ENCODE data around the gene NDUFAF3.

Gene NDUFAF3

GRCh38 chr3:49017229-49017970 lies 4.5 kb upstream of the NDUFAF3 start:
- Histone ChIP-seq H3K4me1 (ENCODE audit: insufficient read depth, low read length) (peaks cover 21% of the 10 kb centered on the region), H3K36me3 (ENCODE audit: insufficient read depth, low read length) (peaks cover 46% of the 10 kb centered on the region), H3K9me3 (ENCODE audit: low read length) (no peaks in the 10 kb centered on the region), H2AFZ (ENCODE audit: low read depth, low read length) (no peak overlapping the region), H3K4me3 (ENCODE audit: low read length) (peak overlapping the region; percentile 71), H3K27me3 (ENCODE audit: insufficient read depth, low read length) (no peaks in the 10 kb centered on the region)

- Histone ChIP-seq H3K36me3 (ENCODE audit: insufficient read depth, low read length) (peaks cover 41% of the 10 kb centered on the region), H3K27me3 (ENCODE audit: insufficient read depth, low read length) (no peaks in the 10 kb centered on the region), H2AFZ (ENCODE audit: low read depth, low read length) (peak within 1 kb of the TSS; percentile 6), H3K9me3 (ENCODE audit: low read length) (no peaks in the 10 kb centered on the region), H3K4me3 (ENCODE audit: low read length) (peak within 1 kb of the TSS; percentile 71), H3K4me1 (ENCODE audit: insufficient read depth, low read length) (peaks cover 28% of the 10 kb centered on the region)
These were observed 3.8 kb upstream of the NDUFAF3 start, which contains the start of gene DALRD3 for GRCh38 chr3:49017971-49018706. Gene DALRD3, minus strand, starts transcription at chr3:49018580. Its CDS starts 16 bp downstream, at chr3:49018564.

- Histone ChIP-seq H3K4me1 (ENCODE audit: insufficient read depth, low read length) (peaks cover 29% of the 10 kb centered on the region), H3K27me3 (ENCODE audit: insufficient read depth, low read length) (no peaks in the 10 kb centered on the region), H3K36me3 (ENCODE audit: insufficient read depth, low read length) (peaks cover 38% of the 10 kb centered on the region), H3K4me3 (ENCODE audit: low read length) (peak overlapping the region; percentile 71), H3K9me3 (ENCODE audit: low read length) (no peaks in the 10 kb centered on the region), H2AFZ (ENCODE audit: low read depth, low read length) (no peak overlapping the region)
These were observed 3.3 kb upstream of the NDUFAF3 start for GRCh38 chr3:49018707-49019006.

GRCh38 chr3:49019941-49020329 lies 2.0 kb upstream of the NDUFAF3 start:
- H3K4me3 ChIP-seq (ENCODE audit: low read length): peak overlapping the region; percentile 66
- peaks cover 38% of the 10 kb centered on the region for H3K36me3 ChIP-seq (ENCODE audit: insufficient read depth, low read length)
- no peak overlapping the region for H2AFZ ChIP-seq (ENCODE audit: low read depth, low read length)
- H3K27me3 ChIP-seq (ENCODE audit: insufficient read depth, low read length): no peaks in the 10 kb centered on the region
- H3K9me3 ChIP-seq (ENCODE audit: low read length): no peaks in the 10 kb centered on the region
- peaks cover 29% of the 10 kb centered on the region for H3K4me1 ChIP-seq (ENCODE audit: insufficient read depth, low read length)

GRCh38 chr3:49020330-49021212 lies 1.4 kb upstream of the NDUFAF3 start:
- Histone ChIP-seq H3K36me3 (ENCODE audit: insufficient read depth, low read length) (peaks cover 38% of the 10 kb centered on the region), H3K4me3 (ENCODE audit: low read length) (peak overlapping the region; percentile 66), H3K27me3 (ENCODE audit: insufficient read depth, low read length) (no peaks in the 10 kb centered on the region), H3K9me3 (ENCODE audit: low read length) (no peaks in the 10 kb centered on the region), H3K4me1 (ENCODE audit: insufficient read depth, low read length) (peaks cover 29% of the 10 kb centered on the region), H2AFZ (ENCODE audit: low read depth, low read length) (no peak overlapping the region)

GRCh38 chr3:49021213-49021812 lies 608 bp upstream of the NDUFAF3 start:
- Histone ChIP-seq H3K4me3 (ENCODE audit: low read length) (peak overlapping the region; percentile 66), H2AFZ (ENCODE audit: low read depth, low read length) (peak overlapping the region; percentile 58), H3K9me3 (ENCODE audit: low read length) (no peaks in the 10 kb centered on the region), H3K4me1 (ENCODE audit: insufficient read depth, low read length) (peaks cover 29% of the 10 kb centered on the region), H3K27me3 (ENCODE audit: insufficient read depth, low read length) (no peaks in the 10 kb centered on the region), H3K36me3 (ENCODE audit: insufficient read depth, low read length) (peaks cover 38% of the 10 kb centered on the region)

- H3K36me3 ChIP-seq (ENCODE audit: insufficient read depth, low read length): peaks cover 41% of the 10 kb centered on the region
- H3K27me3 ChIP-seq (ENCODE audit: insufficient read depth, low read length): no peaks in the 10 kb centered on the region
- peak overlapping the region; percentile 66 for H3K4me3 ChIP-seq (ENCODE audit: low read length)
These were observed 809 bp downstream of the NDUFAF3 start for GRCh38 chr3:49022688-49023171.

GRCh38 chr3:49023775-49024174 lies 1.9 kb downstream of the NDUFAF3 start:
- Histone ChIP-seq H3K27me3 (ENCODE audit: insufficient read depth, low read length) (no peaks in the 10 kb centered on the region), H3K4me3 (ENCODE audit: low read length) (no peak overlapping the region), H3K36me3 (ENCODE audit: insufficient read depth, low read length) (peaks cover 43% of the 10 kb centered on the region), H2AFZ (ENCODE audit: low read depth, low read length) (no peak overlapping the region), H3K9me3 (ENCODE audit: low read length) (no peaks in the 10 kb centered on the region), H3K4me1 (ENCODE audit: insufficient read depth, low read length) (peaks cover 28% of the 10 kb centered on the region)

More at GRCh38 chr3:49022688-49023171, 809 bp downstream of the NDUFAF3 start:
- peaks cover 22% of the 10 kb centered on the region for H3K4me1 ChIP-seq (ENCODE audit: insufficient read depth, low read length)
- H2AFZ ChIP-seq (ENCODE audit: low read depth, low read length): no peak overlapping the region
- H3K9me3 ChIP-seq (ENCODE audit: low read length): no peaks in the 10 kb centered on the region

GRCh38 chr3:49024449-49024848 lies 2.5 kb downstream of the NDUFAF3 start:
- peaks cover 43% of the 10 kb centered on the region for H3K36me3 ChIP-seq (ENCODE audit: insufficient read depth, low read length)
- H3K27me3 ChIP-seq (ENCODE audit: insufficient read depth, low read length): no peaks in the 10 kb centered on the region
- H3K4me3 ChIP-seq (ENCODE audit: low read length): no peak overlapping the region
- H2AFZ ChIP-seq (ENCODE audit: low read depth, low read length): no peak overlapping the region
- H3K9me3 ChIP-seq (ENCODE audit: low read length): no peaks in the 10 kb centered on the region
- H3K4me1 ChIP-seq (ENCODE audit: insufficient read depth, low read length): peaks cover 31% of the 10 kb centered on the region

- Histone ChIP-seq H3K36me3 (ENCODE audit: insufficient read depth, low read length) (peaks cover 45% of the 10 kb centered on the region), H3K4me3 (ENCODE audit: low read length) (no peak overlapping the region), H2AFZ (ENCODE audit: low read depth, low read length) (no peak overlapping the region)
These were observed 3.3 kb downstream of the NDUFAF3 start for GRCh38 chr3:49025005-49025792.

GRCh38 chr3:49025793-49026520 lies 4.0 kb downstream of the NDUFAF3 start:
- Histone ChIP-seq H3K27me3 (ENCODE audit: insufficient read depth, low read length) (no peaks in the 10 kb centered on the region), H2AFZ (ENCODE audit: low read depth, low read length) (no peak overlapping the region), H3K36me3 (ENCODE audit: insufficient read depth, low read length) (peaks cover 49% of the 10 kb centered on the region), H3K4me1 (ENCODE audit: insufficient read depth, low read length) (peaks cover 28% of the 10 kb centered on the region), H3K9me3 (ENCODE audit: low read length) (no peaks in the 10 kb centered on the region), H3K4me3 (ENCODE audit: low read length) (no peak overlapping the region)

More at GRCh38 chr3:49025005-49025792, 3.3 kb downstream of the NDUFAF3 start:
- peaks cover 30% of the 10 kb centered on the region for H3K4me1 ChIP-seq (ENCODE audit: insufficient read depth, low read length)
- H3K9me3 ChIP-seq (ENCODE audit: low read length): no peaks in the 10 kb centered on the region
- H3K27me3 ChIP-seq (ENCODE audit: insufficient read depth, low read length): no peaks in the 10 kb centered on the region

Data from neuron (in vitro differentiated cells).